ENCODE results near the gene SHMT1.

GRCh38 chr17:18377437-18378204 is 14.3 kb upstream of the SHMT1 start, which contains the start of gene EVPLL:
- TF ChIP-seq CTCF (IDR thresholded peaks at IDR 0.05; ENCODE audit: poor library complexity), result no peak
- TF ChIP-seq EZH2 (IDR thresholded peaks at IDR 0.05; ENCODE audit: borderline replicate concordance), result no peak

Data from hepatocyte (in vitro differentiated cells).